HEK293T (cell line): ENCODE measurements around the gene HPDL.

Experiments
- ARNT ChIP-seq: fragments of 450-650 bp; IDR thresholded peaks from 2 replicates; pipeline ENCODE4 v1.6.1; 2017; ENCODE audit warnings: mild to moderate bottlenecking
- BHLHE40 ChIP-seq: fragments of 450-650 bp; IDR thresholded peaks from 2 replicates; pipeline ENCODE4 v1.6.1; 2016; ENCODE audit warnings: mild to moderate bottlenecking, moderate library complexity, borderline replicate concordance
- FOXK2 ChIP-seq: fragments of 450-650 bp; IDR thresholded peaks from 2 replicates; pipeline ENCODE4 v1.6.1; 2016; ENCODE audit warnings: mild to moderate bottlenecking
- FOXM1 ChIP-seq: fragments of 450-650 bp; IDR thresholded peaks from 2 replicates; pipeline ENCODE4 v1.6.1; 2017; ENCODE audit warnings: mild to moderate bottlenecking, borderline replicate concordance
- HDGF ChIP-seq: fragments of 450-650 bp; IDR thresholded peaks from 2 replicates; pipeline ENCODE4 v1.6.1; 2017; ENCODE audit warnings: antibody characterized with exemption, borderline replicate concordance
- SP1 ChIP-seq: fragments of 450-650 bp; IDR thresholded peaks from 2 replicates; pipeline ENCODE4 v1.6.1; 2017

- no peak for TF ChIP-seq HDGF
- no peak for TF ChIP-seq BHLHE40
- no peak for TF ChIP-seq FOXK2
- TF ChIP-seq ARNT = no peak
- no peak for TF ChIP-seq FOXM1
- TF ChIP-seq SP1 = no peak
Observed at GRCh38 chr1:45314266-45314665, 12.4 kb upstream of the HPDL start.
